GM20000 (cell line): Measurements from ENCODE around the gene NUP35.

Experiments
- DNase-seq: peaks from one replicate; pipeline ENCODE4 v3.0.0; 2012; ENCODE audit warnings: low spot score
- CTCF ChIP-seq: IDR thresholded peaks from 2 replicates; pipeline ENCODE4 v1.5.1; 2012; ENCODE audit warnings: mild to moderate bottlenecking, control low read depth; ENCODE audit errors: extremely low read depth, missing control alignments

Gene NUP35

GRCh38 chr2:183123117-183123958 lies 905 bp upstream of the NUP35 start:
- DNase-seq: no peak
- TF ChIP-seq CTCF: no peak

GRCh38 chr2:183123959-183124221 lies 353 bp upstream of the NUP35 start:
- TF ChIP-seq CTCF: no peak
- DNase-seq: peak; percentile 31

DNA sequence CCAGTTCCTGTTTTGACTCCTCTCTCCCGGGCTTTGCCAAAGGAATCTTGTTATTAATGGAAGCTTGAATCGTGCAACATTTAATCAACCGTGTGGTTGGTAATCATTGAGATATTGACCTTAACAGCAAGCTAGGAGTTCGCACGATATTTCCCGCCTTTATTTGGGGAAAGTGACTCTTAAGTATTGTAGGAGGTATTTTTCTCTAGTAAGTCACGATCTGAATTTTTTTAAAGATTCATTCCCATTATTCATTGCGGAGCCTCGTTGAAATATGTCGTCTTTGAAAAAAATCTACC lies 663 bp downstream of the NUP35 start:
- DNase-seq: no peak
- no peak for TF ChIP-seq CTCF

DNA sequence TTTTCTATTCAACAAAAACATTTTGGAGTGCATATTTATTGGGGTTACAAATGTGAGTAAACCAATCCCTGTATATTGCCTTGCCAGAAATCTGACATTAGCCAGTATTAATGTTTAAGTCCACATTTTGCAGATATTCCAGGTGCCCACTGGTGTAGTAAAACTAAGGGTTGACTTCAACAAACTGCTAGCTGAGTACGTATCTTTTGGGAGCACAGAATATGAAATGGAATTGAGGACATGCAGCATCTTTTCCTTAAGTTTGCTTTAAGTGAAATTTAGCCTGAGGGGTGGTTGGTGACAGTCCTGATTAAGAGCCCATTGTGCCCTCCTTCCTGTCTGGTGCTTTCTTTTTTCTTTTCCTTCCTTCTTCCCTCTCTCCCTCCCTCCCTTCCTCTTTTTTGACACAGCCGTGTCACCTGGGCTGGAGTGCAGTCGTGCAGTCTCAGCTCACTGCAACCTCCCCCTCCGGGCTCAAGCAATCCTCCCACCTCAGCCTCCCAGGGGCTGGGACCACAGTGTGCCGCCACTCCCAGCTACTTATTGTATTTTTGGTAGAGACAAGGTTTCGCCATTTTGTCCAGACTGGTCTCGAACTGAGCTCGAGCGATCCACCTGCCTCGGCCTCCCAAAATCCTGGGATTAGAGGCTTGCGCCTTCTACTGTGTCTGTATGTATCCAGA lies 1.6 kb downstream of the NUP35 start:
- no peak for TF ChIP-seq CTCF
- no peak for DNase-seq

DNA sequence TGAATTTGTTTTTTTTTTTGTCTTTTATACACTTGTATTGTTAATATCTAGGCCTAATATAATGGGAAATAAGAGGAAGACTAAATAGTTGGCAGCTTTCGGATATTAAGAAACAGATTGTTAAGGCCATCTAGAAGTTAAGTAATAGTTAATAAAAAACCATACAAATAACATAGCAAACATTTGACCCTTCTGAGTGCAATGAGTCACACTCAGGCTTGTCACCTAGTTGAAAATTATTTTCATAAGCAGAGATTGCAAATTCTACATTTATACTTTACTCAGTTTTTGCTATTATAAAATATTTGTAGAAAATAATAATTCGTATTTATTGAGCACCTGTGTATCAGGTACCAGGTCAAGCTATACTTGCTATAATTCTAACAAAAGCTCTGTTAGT lies 2.4 kb downstream of the NUP35 start:
- DNase-seq: no peak
- TF ChIP-seq CTCF: no peak

DNA sequence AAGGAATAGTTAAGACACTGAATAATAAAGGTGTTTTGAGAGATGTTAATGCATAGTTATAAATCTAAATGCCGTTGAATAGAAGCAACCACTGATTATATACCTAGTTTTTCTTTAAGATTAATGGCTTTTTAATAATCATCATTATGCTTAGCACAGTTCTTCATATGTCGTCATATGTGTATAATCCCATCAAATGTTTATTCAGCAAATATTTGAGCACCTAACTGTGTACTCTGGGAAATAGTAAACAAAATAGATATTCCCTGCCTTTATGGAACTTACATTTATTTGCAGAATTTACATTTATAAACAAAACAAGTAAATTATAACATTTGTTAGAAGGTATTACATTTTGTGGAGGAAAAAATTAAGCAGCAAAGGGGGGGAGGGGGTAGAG lies 9.8 kb downstream of the NUP35 start:
- no peak for TF ChIP-seq CTCF
- no peak for DNase-seq

- no peak for DNase-seq
- no peak for TF ChIP-seq CTCF
These were observed 24.7 kb downstream of the NUP35 start for GRCh38 chr2:183148955-183149354.
